Measurements from ENCODE around the gene ANKRD11. TPM values are rescaled to one million over a fixed set of nuclear protein-coding genes. Genes with fewer than 3 reads are reported as not detected.

Gene ANKRD11
- total and polyA plus RNA-seq, 2 donors (not counting 3 experiments of a cell fraction or from before 2014, with no cell fraction given) = 55.8 to 191 TPM

GRCh38 chr16:89232107-89232506, 258.3 kb downstream of the ANKRD11 start:
- peaks cover 19% of the 10 kb centered on the region for H3K9me3 ChIP-seq (replicated peaks; ENCODE audit: control insufficient read depth, insufficient read depth, low read length)

GRCh38 chr16:89230255-89230654, 260.1 kb downstream of the ANKRD11 start:
- H3K9ac ChIP-seq (replicated peaks; ENCODE audit: extremely low read depth, insufficient read depth, low read length) = no peak overlapping the region
- no peak overlapping the region for H3K27ac ChIP-seq (ENCODE audit: insufficient read depth, low read depth, low read length)
- H3K4me1 ChIP-seq (ENCODE audit: control insufficient read depth, extremely low read depth, insufficient read depth, low read length) = no peaks in the 10 kb centered on the region
- peaks cover 18 to 58% of the 10 kb centered on the region in 2 experiments for H3K36me3 ChIP-seq (ENCODE audit: control insufficient read depth in 2 of 2, extremely low read depth in 1 of 2, insufficient read depth in 2 of 2, low read length in 2 of 2)
- no TSS peak for BruUV-seq (replicated peaks)
- dilution Hi-C loops (cut with MboI; ENCODE audit: extremely low pct_ligation_motif_present, low sequenced_read_pairs) = no loop called here
- peaks cover 26% of the 10 kb centered on the region for H3K9me3 ChIP-seq (replicated peaks; ENCODE audit: control insufficient read depth, insufficient read depth, low read length)
- H3K79me2 ChIP-seq (ENCODE audit: control insufficient read depth, insufficient read depth, low read length) = no peaks in the 10 kb centered on the region
- CTCF ChIA-PET = no interaction called here
- H3K4me3 ChIP-seq (replicated peaks in 1 of 3; ENCODE audit: insufficient read depth in 1 of 3, low read depth in 1 of 3, low read length in 3 of 3) = no peak overlapping the region
- H3K4me2 ChIP-seq (ENCODE audit: insufficient read depth, low read length) = no peak overlapping the region
- no peak for FAIRE-seq
- DNase-seq (ENCODE audit: low read depth, low spot score) = no peak
- TF ChIP-seq MAX (IDR thresholded peaks at IDR 0.05; ENCODE audit: insufficient read depth, insufficient read length) (no peak), POLR2A (IDR thresholded peaks at IDR 0.05; ENCODE audit: low read depth, low read length) (no peak), FOS (IDR thresholded peaks at IDR 0.05; ENCODE audit: borderline replicate concordance, insufficient read depth, low read length) (no peak), JUN (IDR thresholded peaks at IDR 0.05; ENCODE audit: borderline replicate concordance, insufficient read depth, insufficient read length, low read depth) (no peak), GATA2 (IDR thresholded peaks at IDR 0.05; ENCODE audit: insufficient read depth, insufficient read length, low read depth, low read length) (no peak), MYC (IDR thresholded peaks at IDR 0.05; ENCODE audit: low read depth, low read length) (no peak), POLR2AphosphoS5 (IDR thresholded peaks at IDR 0.05; ENCODE audit: insufficient read depth, low read depth, low read length) (no peak)
- no peaks in the 10 kb centered on the region for H4K20me1 ChIP-seq (replicated peaks; ENCODE audit: control insufficient read depth, extremely low read depth, insufficient read depth, low read length)
- H2AFZ ChIP-seq (ENCODE audit: low read depth, low read length) = no peak overlapping the region
- intact Hi-C loops (cut with micrococcal nuclease) = no loop called here
- H3K9me1 ChIP-seq (replicated peaks; ENCODE audit: control insufficient read depth, extremely low read depth, insufficient read depth, low read length) = no peaks in the 10 kb centered on the region
- H3K27me3 ChIP-seq (ENCODE audit: control insufficient read depth in 2 of 2, insufficient read depth in 2 of 2, low read length in 2 of 2) = no peaks in the 10 kb centered on the region
- POLR2A ChIA-PET = no interaction called here

More at GRCh38 chr16:89232107-89232506, 258.3 kb downstream of the ANKRD11 start:
- no peaks in the 10 kb centered on the region for H4K20me1 ChIP-seq (replicated peaks; ENCODE audit: control insufficient read depth, extremely low read depth, insufficient read depth, low read length)
- no peaks in the 10 kb centered on the region for H3K9me1 ChIP-seq (replicated peaks; ENCODE audit: control insufficient read depth, extremely low read depth, insufficient read depth, low read length)
- no peak overlapping the region for H3K4me2 ChIP-seq (ENCODE audit: insufficient read depth, low read length)
- dilution Hi-C loops (cut with MboI; ENCODE audit: extremely low pct_ligation_motif_present, low sequenced_read_pairs) = no loop called here
- H3K36me3 ChIP-seq (ENCODE audit: control insufficient read depth in 2 of 2, extremely low read depth in 1 of 2, insufficient read depth in 2 of 2, low read length in 2 of 2) = peaks cover 6 to 46% of the 10 kb centered on the region in 2 experiments
- no peaks in the 10 kb centered on the region for H3K79me2 ChIP-seq (ENCODE audit: control insufficient read depth, insufficient read depth, low read length)
- BruUV-seq (replicated peaks) = no TSS peak
- H3K9ac ChIP-seq (replicated peaks; ENCODE audit: extremely low read depth, insufficient read depth, low read length) = no peak overlapping the region
- TF ChIP-seq GATA2 (IDR thresholded peaks at IDR 0.05; ENCODE audit: insufficient read depth, insufficient read length, low read depth, low read length) = no peak
- no peak overlapping the region for H2AFZ ChIP-seq (ENCODE audit: low read depth, low read length)
- intact Hi-C loops (cut with micrococcal nuclease) = no loop called here
- ChIA-PET POLR2A (no interaction called here), CTCF (no interaction called here)
- no peak for DNase-seq (ENCODE audit: low read depth, low spot score)
- no peak overlapping the region for H3K27ac ChIP-seq (ENCODE audit: insufficient read depth, low read depth, low read length)
- no peak for FAIRE-seq
- no peaks in the 10 kb centered on the region for H3K27me3 ChIP-seq (ENCODE audit: control insufficient read depth in 2 of 2, insufficient read depth in 2 of 2, low read length in 2 of 2)
- H3K4me3 ChIP-seq (replicated peaks in 1 of 3; ENCODE audit: insufficient read depth in 1 of 3, low read depth in 1 of 3, low read length in 3 of 3) = no peak overlapping the region
- H3K4me1 ChIP-seq (ENCODE audit: control insufficient read depth, extremely low read depth, insufficient read depth, low read length) = no peaks in the 10 kb centered on the region
